MM.1S (cell line): Measurements from ENCODE around the gene PGRMC2.
"Not testable (repeated sequence)": the region's sequence is repeated elsewhere in the genome, so short reads cannot be mapped to it uniquely, and the experiment has no call there.

Experiments
- DNase-seq: peaks from one replicate; pipeline ENCODE4 v3.0.0-alpha.2; 2015
- H2AFZ ChIP-seq: fragments of 300-600 bp; sonication (generic); 2 replicates; pipeline ENCODE4 v1.6.0; 2016; ENCODE audit warnings: antibody characterized with exemption, low read length
- H3F3A ChIP-seq: fragments of 300-600 bp; sonication (generic); 2 replicates; pipeline ENCODE4 v1.6.1; 2016; ENCODE audit warnings: mild to moderate bottlenecking, antibody characterized with exemption, low read length, moderate library complexity, mixed read lengths; ENCODE audit not compliant: insufficient read depth
- H3K27ac ChIP-seq: fragments of 300-600 bp; sonication (generic); 2 replicates; pipeline ENCODE4 v1.5.1; 2016; ENCODE audit warnings: mild to moderate bottlenecking, low read length
- H3K27me3 ChIP-seq: fragments of 300-600 bp; sonication (generic); replicated peaks from 2 replicates; pipeline ENCODE4 v1.6.0; 2016; ENCODE audit warnings: low read length; ENCODE audit not compliant: insufficient read depth
- H3K36me3 ChIP-seq: fragments of 300-600 bp; sonication (generic); replicated peaks from 2 replicates; pipeline ENCODE4 v1.6.1; 2016; ENCODE audit warnings: mild to moderate bottlenecking, low read length, mixed read lengths; ENCODE audit not compliant: insufficient read depth
- H3K4me1 ChIP-seq: fragments of 300-600 bp; sonication (generic); 2 replicates; pipeline ENCODE4 v1.6.1; 2016; ENCODE audit warnings: low read length, mixed read lengths
- H3K4me2 ChIP-seq: fragments of 300-600 bp; sonication (generic); 2 replicates; pipeline ENCODE4 v1.6.0; 2016; ENCODE audit warnings: low read depth, low read length
- H3K4me3 ChIP-seq: fragments of 300-600 bp; sonication (generic); 2 replicates; pipeline ENCODE4 v1.5.1; 2016; ENCODE audit warnings: low read length, mixed read lengths
- H3K79me2 ChIP-seq: fragments of 300-600 bp; sonication (generic); 2 replicates; pipeline ENCODE4 v1.6.1; 2016; ENCODE audit warnings: mixed run types, low read length, mixed read lengths
- H3K9ac ChIP-seq: fragments of 300-600 bp; sonication (generic); 2 replicates; pipeline ENCODE4 v1.6.1; 2016; ENCODE audit warnings: low read length, mixed read lengths
- H3K9me2 ChIP-seq: fragments of 300-600 bp; sonication (generic); replicated peaks from 2 replicates; pipeline ENCODE4 v1.6.1; 2016; ENCODE audit warnings: mild to moderate bottlenecking, low read length, mixed read lengths; ENCODE audit not compliant: insufficient read depth
- H3K9me3 ChIP-seq: fragments of 300-600 bp; sonication (generic); replicated peaks from 2 replicates; pipeline ENCODE4 v1.6.1; 2016; ENCODE audit warnings: mild to moderate bottlenecking, low read length, mixed read lengths; ENCODE audit not compliant: insufficient read depth
- H4K20me1 ChIP-seq: fragments of 300-600 bp; sonication (generic); 2 replicates; pipeline ENCODE4 v1.6.1; 2016; ENCODE audit warnings: mild to moderate bottlenecking, low read length, moderate library complexity, mixed read lengths; ENCODE audit not compliant: insufficient read depth
- CTCF ChIP-seq: fragments of 300-600 bp; sonication (generic); IDR thresholded peaks from 2 replicates; pipeline ENCODE4 v1.5.1; 2016; ENCODE audit warnings: antibody characterized with exemption, low read length, mixed read lengths
- EZH2 ChIP-seq: fragments of 300-600 bp; sonication (generic); optimal IDR thresholded peaks from 2 replicates; pipeline ENCODE3; 2017; ENCODE audit warnings: low read depth, mild to moderate bottlenecking, antibody characterized with exemption, low read length, mixed read lengths
- EZH2phosphoT487 ChIP-seq: fragments of 300-600 bp; sonication (generic); IDR thresholded peaks from 2 replicates; pipeline ENCODE4 v1.6.1; 2018; ENCODE audit warnings: antibody characterized with exemption, low read length

The PGRMC2 gene

GRCh38 chr4:128247906-128248305, 39.7 kb downstream of the PGRMC2 start:
- TF ChIP-seq EZH2phosphoT487: no peak
- TF ChIP-seq EZH2: no peak
- no peak for TF ChIP-seq CTCF
- DNase-seq: no peak
- no peaks in the 10 kb centered on the region for H3K36me3 ChIP-seq
- no peak overlapping the region for H2AFZ ChIP-seq
- H3K27me3 ChIP-seq: no peaks in the 10 kb centered on the region
- no peaks in the 10 kb centered on the region for H4K20me1 ChIP-seq
- H3K4me2 ChIP-seq: no peak overlapping the region
- no peak overlapping the region for H3K27ac ChIP-seq
- H3K79me2 ChIP-seq: no peaks in the 10 kb centered on the region
- no peaks in the 10 kb centered on the region for H3K9me3 ChIP-seq
- H3K9me2 ChIP-seq: no peaks in the 10 kb centered on the region
- H3K9ac ChIP-seq: no peak overlapping the region
- H3K4me3 ChIP-seq: no peak overlapping the region
- no peaks in the 10 kb centered on the region for H3F3A ChIP-seq
- no peaks in the 10 kb centered on the region for H3K4me1 ChIP-seq

GRCh38 chr4:128245391-128245790, 42.2 kb downstream of the PGRMC2 start:
- H3K36me3 ChIP-seq, DNase-seq, H3K4me3 ChIP-seq, H3K9me2 ChIP-seq, H3K27ac ChIP-seq, H2AFZ ChIP-seq, H3K4me2 ChIP-seq, H3K4me1 ChIP-seq, H3K9ac ChIP-seq, H3K9me3 ChIP-seq, H3K79me2 ChIP-seq, H3K27me3 ChIP-seq, H4K20me1 ChIP-seq, H3F3A ChIP-seq: not testable (repeated sequence)

GRCh38 chr4:128244379-128244778, 43.2 kb downstream of the PGRMC2 start:
- Histone ChIP-seq H3K4me3 (no peak overlapping the region), H3K9me3 (no peaks in the 10 kb centered on the region), H3K9me2 (no peaks in the 10 kb centered on the region), H3K27ac (no peak overlapping the region), H3K4me1 (no peaks in the 10 kb centered on the region), H4K20me1 (no peaks in the 10 kb centered on the region), H3K4me2 (no peak overlapping the region), H3K9ac (no peak overlapping the region), H2AFZ (no peak overlapping the region), H3F3A (no peaks in the 10 kb centered on the region), H3K79me2 (no peaks in the 10 kb centered on the region), H3K27me3 (no peaks in the 10 kb centered on the region), H3K36me3 (no peaks in the 10 kb centered on the region)
- DNase-seq: no peak
- TF ChIP-seq EZH2: no peak
- no peak for TF ChIP-seq EZH2phosphoT487
- TF ChIP-seq CTCF: no peak

GRCh38 chr4:128242601-128243000, 45.0 kb downstream of the PGRMC2 start:
- no peak overlapping the region for H3K27ac ChIP-seq

More at GRCh38 chr4:128242601-128243000, 45.0 kb downstream of the PGRMC2 start:
- Histone ChIP-seq H3K79me2 (no peaks in the 10 kb centered on the region), H3K36me3 (no peaks in the 10 kb centered on the region), H3K9me3 (no peaks in the 10 kb centered on the region), H3F3A (no peaks in the 10 kb centered on the region), H3K9ac (no peak overlapping the region), H3K4me2 (no peak overlapping the region), H3K4me1 (no peaks in the 10 kb centered on the region), H4K20me1 (no peaks in the 10 kb centered on the region), H3K9me2 (no peaks in the 10 kb centered on the region), H3K4me3 (no peak overlapping the region), H3K27me3 (no peaks in the 10 kb centered on the region), H2AFZ (no peak overlapping the region)
- DNase-seq: no peak
- no peak for TF ChIP-seq EZH2phosphoT487
- no peak for TF ChIP-seq EZH2
- no peak for TF ChIP-seq CTCF
